Transverse colon (tissue), 4 donors: ENCODE results near the gene EFCAB12. TPM values are rescaled to one million over a fixed set of nuclear protein-coding genes. Genes with fewer than 3 reads are reported as not detected.

Source experiments
- DNase-seq: peaks from one replicate; pipeline ENCODE4 v3.0.0-alpha.2; 2019
- H3K27ac ChIP-seq, 4 donors: fragments of 200-600 bp; sonication (generic); 2 replicates each; pipeline ENCODE4 v1.5.1; 2016 to 2018; ENCODE audit warnings: inconsistent platforms in 4 of 4
- H3K27me3 ChIP-seq: fragments of 200-600 bp; sonication (generic); 2 replicates; pipeline ENCODE4 v1.5.1; 2017; ENCODE audit warnings: inconsistent platforms
- H3K36me3 ChIP-seq, 4 donors: fragments of 200-600 bp; sonication (generic); 2 replicates each; pipeline ENCODE4 v1.5.1; 2017 to 2019; ENCODE audit warnings: inconsistent platforms in 4 of 4
- H3K4me1 ChIP-seq, 4 donors: fragments of 200-600 bp; sonication (generic); 2 replicates each; pipeline ENCODE4 v1.5.1; 2017 to 2020; ENCODE audit warnings: inconsistent platforms in 4 of 4
- H3K4me3 ChIP-seq, 4 donors: fragments of 200-600 bp; sonication (generic); 1 replicate in 1 of 4; 2 replicates in 3 of 4; pipeline versions ENCODE4 v1.5.1 to v1.6.1; 2017 to 2019; ENCODE audit warnings: inconsistent platforms in 4 of 4
- H3K9me3 ChIP-seq, 2 donors: fragments of 200-600 bp; sonication (generic); 2 replicates each; pipeline ENCODE4 v1.5.1; 2017 to 2019; ENCODE audit warnings: inconsistent platforms in 2 of 2
- CTCF ChIP-seq, 5 experiments: fragments of 200-600 bp in 3 of 5; fragments of 450-650 bp in 2 of 5; sonication (generic) in 3 of 5; IDR thresholded peaks; 1 replicate in 2 of 5; 2 replicates in 3 of 5; pipeline ENCODE4 v1.5.1; 2016 to 2017; ENCODE audit warnings: antibody characterized with exemption in 5 of 5, inconsistent platforms in 3 of 5, mild to moderate bottlenecking in 2 of 5, moderate library complexity in 1 of 5
- EP300 ChIP-seq: sonication (generic); formaldehyde crosslinking; IDR thresholded peaks from one replicate; pipeline ENCODE4 v1.6.1; 2017; ENCODE audit warnings: antibody characterized with exemption, low read depth
- POLR2A ChIP-seq: fragments of 450-650 bp; IDR thresholded peaks from one replicate; pipeline ENCODE4 v1.6.1; 2016; ENCODE audit warnings: antibody characterized with exemption, mild to moderate bottlenecking, moderate library complexity
- POLR2AphosphoS5 ChIP-seq, 3 donors: sonication (generic); formaldehyde crosslinking; IDR thresholded peaks; one replicate each; pipeline ENCODE4 v1.6.1; 2016; ENCODE audit warnings: antibody characterized with exemption in 3 of 3
- WGBS, 2 donors: methylation state at CpG; one replicate each; pipeline ENCODE4 v1.1.5; 2018; ENCODE audit warnings: low coverage in 1 of 2; 5-methylcytosine and 5-hydroxymethylcytosine counted together
- in situ Hi-C, 4 donors: fragments of 200-750 bp; cut with MboI; loops; one replicate each; pipeline versions ENCODE4 v1.15.0 to v1.15.1; 2017; ENCODE audit warnings: low sequenced_read_pairs in 3 of 4, low pct_ligation_motif_present in 1 of 4, low pct_unique_long_range_greater_than_20kb in 1 of 4
- intact Hi-C: fragments of 100-400 bp; cut with DNase I; formaldehyde crosslinking; loops from one replicate; pipeline ENCODE4 v1.15.1; 2023; ENCODE audit warnings: low total_unique reads
- total RNA-seq, 4 donors: library from RNA; depleted of rRNA; stranded (reverse); fragments of >200 nt; gene quantifications; one replicate each; pipeline ENCODE4 v1.1.0, GENCODE V29; 2016

EFCAB12 gene
- total RNA-seq, 4 donors from 2014 or later = 0.14 to 0.32 TPM; not detected in 2

- 72 to 78% methylated on average over 4 to 6 of the region's 6 CpGs for WGBS, 2 donors
- H3K9me3 ChIP-seq = no peaks in the 10 kb centered on the region
- no peak overlapping the region for H3K4me3 ChIP-seq
- intact Hi-C loops (no loop called here), in situ Hi-C loops (no loop called here)
- TF ChIP-seq CTCF (IDR thresholded peaks at IDR 0.05) (no peak), POLR2A (no peak), POLR2AphosphoS5 (IDR thresholded peaks at IDR 0.05) (no peak), EP300 (no peak)
- DNase-seq = no peak
- H3K27me3 ChIP-seq = no peaks in the 10 kb centered on the region
- no peaks in the 10 kb centered on the region for H3K36me3 ChIP-seq
- H3K4me1 ChIP-seq = peaks cover 0 to 7% (median 2%) of the 10 kb centered on the region in 4 donors
- H3K27ac ChIP-seq = no peak overlapping the region
Observed at GRCh38 chr3:129412542-129413198, 15.8 kb downstream of the EFCAB12 start.

GRCh38 chr3:129410971-129411370 lies 17.5 kb downstream of the EFCAB12 start:
- DNase-seq = no peak
- Histone ChIP-seq H3K27ac (no peak overlapping the region), H3K27me3 (no peaks in the 10 kb centered on the region), H3K9me3 (no peaks in the 10 kb centered on the region), H3K4me3 (no peak overlapping the region), H3K4me1 (peaks cover 0 to 7% (median 2%) of the 10 kb centered on the region in 4 donors), H3K36me3 (no peaks in the 10 kb centered on the region)
- in situ Hi-C loops = no loop called here
- WGBS, 2 donors = 50 to 95% methylated on average over 1 to 17 of the region's 17 CpGs
- intact Hi-C loops = no loop called here
- TF ChIP-seq POLR2A (no peak), CTCF (IDR thresholded peaks at IDR 0.05) (no peak), EP300 (no peak), POLR2AphosphoS5 (IDR thresholded peaks at IDR 0.05) (no peak)

- 75 to 84% methylated on average over 2 of the region's 2 CpGs for whole genome bisulfite sequencing, 2 donors
- intact Hi-C loops = no loop called here
- Histone ChIP-seq H3K27ac (no peak overlapping the region), H3K36me3 (no peaks in the 10 kb centered on the region), H3K4me3 (no peak overlapping the region), H3K27me3 (no peaks in the 10 kb centered on the region), H3K9me3 (no peaks in the 10 kb centered on the region), H3K4me1 (peaks cover 0 to 7% (median 2%) of the 10 kb centered on the region in 4 donors)
- in situ Hi-C loops = no loop called here
- no peak for TF ChIP-seq CTCF (IDR thresholded peaks at IDR 0.05)
- TF ChIP-seq POLR2AphosphoS5 (IDR thresholded peaks at IDR 0.05) = no peak
- no peak for TF ChIP-seq POLR2A
- no peak for TF ChIP-seq EP300
- no peak for DNase-seq
Observed at GRCh38 chr3:129409541-129409940, 18.9 kb downstream of the EFCAB12 start.

- in situ Hi-C loops = no loop called here
- Histone ChIP-seq H3K27me3 (no peaks in the 10 kb centered on the region), H3K9me3 (no peaks in the 10 kb centered on the region), H3K4me1 (no peaks in the 10 kb centered on the region), H3K36me3 (no peaks in the 10 kb centered on the region), H3K27ac (no peak overlapping the region), H3K4me3 (no peak overlapping the region)
- no peak for TF ChIP-seq CTCF (IDR thresholded peaks at IDR 0.05)
- no peak for TF ChIP-seq POLR2AphosphoS5 (IDR thresholded peaks at IDR 0.05)
- no peak for TF ChIP-seq POLR2A
- TF ChIP-seq EP300 = no peak
- intact Hi-C loops = no loop called here
- DNase-seq = no peak
- WGBS, 2 donors = 82 to 100% methylated on average over 1 to 5 of the region's 5 CpGs
Observed at GRCh38 chr3:129404610-129405009, 23.8 kb downstream of the EFCAB12 start.
